LNCaP clone FGC (cell line): ENCODE data around the gene MFSD2A.

Experiments used
- DNase-seq: peaks from one replicate; pipeline ENCODE4 v3.0.0-alpha.2; 2011; ENCODE audit warnings: low read depth
- H3K4me3 ChIP-seq: 2 replicates; pipeline ENCODE4 v1.5.1; 2011; ENCODE audit warnings: mild to moderate bottlenecking, low read depth, low read length, control low read depth
- CTCF ChIP-seq: IDR thresholded peaks from 2 replicates; pipeline ENCODE4 v1.5.1; 2012; ENCODE audit warnings: mild to moderate bottlenecking; ENCODE audit not compliant: control insufficient read depth, insufficient read depth; ENCODE audit errors: extremely low read depth

The MFSD2A gene

DNA sequence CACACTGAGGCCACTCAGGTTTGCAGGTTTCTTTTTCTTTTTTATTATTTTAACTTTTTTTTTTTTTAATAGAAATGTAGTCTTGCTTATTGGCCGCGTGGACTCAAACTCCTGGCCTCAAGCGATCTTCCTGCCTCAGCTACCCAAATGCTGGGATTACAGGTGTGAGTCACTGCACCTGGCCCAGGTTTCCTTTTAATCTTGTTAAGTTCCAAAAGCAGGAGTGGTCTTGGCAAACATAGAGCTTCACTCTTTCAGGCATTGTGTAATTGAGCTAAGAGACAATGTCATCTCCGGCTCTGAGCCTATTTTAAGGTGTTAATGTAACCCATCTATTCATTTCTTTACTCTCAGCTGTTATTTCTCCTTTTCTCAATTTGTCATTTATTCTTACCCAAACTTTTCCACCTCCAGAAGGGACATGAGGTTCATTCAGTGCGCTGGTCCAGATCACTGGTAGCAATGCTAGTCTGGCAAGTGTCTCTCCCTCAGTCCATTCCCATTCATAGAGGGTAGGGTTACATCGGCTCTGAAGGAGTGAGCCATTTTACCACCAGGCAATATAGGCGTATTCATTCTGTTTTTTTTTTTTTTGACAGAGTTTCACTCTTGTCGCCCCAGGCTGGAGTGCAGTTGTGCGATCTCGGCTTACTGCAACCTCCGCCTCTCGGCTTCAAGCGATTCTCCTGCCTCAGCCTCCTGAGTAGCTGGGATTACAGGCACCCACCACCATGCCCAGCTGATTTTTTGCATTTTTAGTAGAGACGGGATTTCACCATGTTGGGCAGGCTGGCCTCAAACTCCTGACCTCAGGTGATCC, 11.3 kb upstream of the MFSD2A start:
- no peak for DNase-seq
- TF ChIP-seq CTCF, result no peak
- no peak overlapping the region for H3K4me3 ChIP-seq

- no peak for DNase-seq
- no peak overlapping the region for H3K4me3 ChIP-seq
- no peak for TF ChIP-seq CTCF
Observed at GRCh38 chr1:39944410-39945112, 10.4 kb upstream of the MFSD2A start.

DNA sequence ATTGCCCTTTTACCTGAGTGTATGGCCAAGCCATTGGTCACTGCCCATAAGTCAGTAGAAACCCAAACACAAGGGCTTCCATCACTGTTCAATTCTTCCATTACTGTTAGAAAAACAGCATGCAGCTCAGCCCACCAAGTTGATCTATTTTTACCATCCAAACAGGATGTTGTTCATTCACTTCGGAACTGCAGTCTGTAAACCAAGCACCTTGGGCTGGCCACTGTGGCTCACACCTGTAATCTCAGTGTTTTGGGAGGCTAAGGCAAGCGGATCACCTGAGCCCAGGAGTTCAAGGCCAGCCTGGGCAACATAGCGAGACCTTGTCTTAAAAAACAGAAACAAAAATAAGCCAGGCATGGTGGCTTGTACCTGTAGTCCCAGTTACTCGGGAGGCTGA, 8.7 kb upstream of the MFSD2A start:
- H3K4me3 ChIP-seq, result no peak overlapping the region
- TF ChIP-seq CTCF, result no peak
- DNase-seq, result no peak

- no peak for DNase-seq
- no peak for TF ChIP-seq CTCF
- no peak overlapping the region for H3K4me3 ChIP-seq
Observed at GRCh38 chr1:39947260-39947659, 7.7 kb upstream of the MFSD2A start.

GRCh38 chr1:39949891-39950290, 5.1 kb upstream of the MFSD2A start:
- H3K4me3 ChIP-seq, result no peak overlapping the region
- no peak for TF ChIP-seq CTCF
- DNase-seq, result no peak

DNA sequence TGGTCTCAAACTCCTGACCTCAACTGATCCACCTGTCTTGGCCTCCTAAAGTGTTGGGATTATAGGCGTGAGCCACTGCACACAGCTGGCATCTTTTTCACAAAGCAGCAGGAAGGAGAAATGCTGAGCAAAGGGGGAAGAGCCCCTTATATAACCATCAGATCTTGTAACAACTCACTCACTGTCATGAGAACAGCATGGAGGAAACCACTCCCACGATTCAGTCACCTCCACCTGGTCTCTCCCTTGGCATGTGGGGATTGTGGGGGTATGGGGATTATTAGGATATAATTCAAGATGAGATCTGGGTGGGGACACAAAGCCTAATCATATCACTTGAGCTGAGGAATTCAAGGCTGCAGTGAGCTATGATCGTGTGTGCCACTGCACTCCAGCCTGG, 3.0 kb upstream of the MFSD2A start:
- no peak for TF ChIP-seq CTCF
- H3K4me3 ChIP-seq, result no peak overlapping the region
- no peak for DNase-seq
